ENCODE data around the gene SLC7A14.

SLC7A14 gene

DNA sequence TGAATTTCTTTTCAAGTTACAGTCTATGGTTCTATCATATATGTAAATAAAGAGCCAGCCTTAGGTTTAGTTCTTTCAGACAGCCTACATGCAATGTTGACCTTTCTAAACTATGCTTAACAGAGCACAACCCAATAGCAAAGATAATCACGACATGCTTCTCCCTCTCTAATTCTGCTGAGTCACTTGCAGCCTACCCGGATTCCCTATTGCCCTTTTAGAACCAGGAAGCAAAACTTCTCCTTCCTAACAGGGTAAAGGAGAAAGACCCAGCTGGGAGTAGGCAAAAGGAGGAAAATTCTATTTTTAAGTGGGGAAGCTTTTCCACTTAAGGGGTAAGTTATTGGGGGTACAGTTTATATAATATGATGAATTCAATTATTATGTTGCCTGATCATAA is 79.3 kb downstream of the SLC7A14 start:
- TF ChIP-seq, protein P1, sequence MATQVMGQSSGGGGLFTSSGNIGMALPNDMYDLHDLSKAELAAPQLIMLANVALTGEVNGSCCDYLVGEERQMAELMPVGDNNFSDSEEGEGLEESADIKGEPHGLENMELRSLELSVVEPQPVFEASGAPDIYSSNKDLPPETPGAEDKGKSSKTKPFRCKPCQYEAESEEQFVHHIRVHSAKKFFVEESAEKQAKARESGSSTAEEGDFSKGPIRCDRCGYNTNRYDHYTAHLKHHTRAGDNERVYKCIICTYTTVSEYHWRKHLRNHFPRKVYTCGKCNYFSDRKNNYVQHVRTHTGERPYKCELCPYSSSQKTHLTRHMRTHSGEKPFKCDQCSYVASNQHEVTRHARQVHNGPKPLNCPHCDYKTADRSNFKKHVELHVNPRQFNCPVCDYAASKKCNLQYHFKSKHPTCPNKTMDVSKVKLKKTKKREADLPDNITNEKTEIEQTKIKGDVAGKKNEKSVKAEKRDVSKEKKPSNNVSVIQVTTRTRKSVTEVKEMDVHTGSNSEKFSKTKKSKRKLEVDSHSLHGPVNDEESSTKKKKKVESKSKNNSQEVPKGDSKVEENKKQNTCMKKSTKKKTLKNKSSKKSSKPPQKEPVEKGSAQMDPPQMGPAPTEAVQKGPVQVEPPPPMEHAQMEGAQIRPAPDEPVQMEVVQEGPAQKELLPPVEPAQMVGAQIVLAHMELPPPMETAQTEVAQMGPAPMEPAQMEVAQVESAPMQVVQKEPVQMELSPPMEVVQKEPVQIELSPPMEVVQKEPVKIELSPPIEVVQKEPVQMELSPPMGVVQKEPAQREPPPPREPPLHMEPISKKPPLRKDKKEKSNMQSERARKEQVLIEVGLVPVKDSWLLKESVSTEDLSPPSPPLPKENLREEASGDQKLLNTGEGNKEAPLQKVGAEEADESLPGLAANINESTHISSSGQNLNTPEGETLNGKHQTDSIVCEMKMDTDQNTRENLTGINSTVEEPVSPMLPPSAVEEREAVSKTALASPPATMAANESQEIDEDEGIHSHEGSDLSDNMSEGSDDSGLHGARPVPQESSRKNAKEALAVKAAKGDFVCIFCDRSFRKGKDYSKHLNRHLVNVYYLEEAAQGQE (IDR thresholded peaks at IDR 0.05; ENCODE audit: insufficient read depth in 1 of 2, low read depth in 2 of 2, low read length in 2 of 2): no peak
- TF ChIP-seq SIN3A (IDR thresholded peaks at IDR 0.05; ENCODE audit: borderline replicate concordance, insufficient read depth, low read length) (no peak), TAF1 (IDR thresholded peaks at IDR 0.05; ENCODE audit: borderline replicate concordance, insufficient read depth, low read length) (no peak), FOXP2 (optimal IDR thresholded peaks at IDR 0.05; ENCODE audit: borderline replicate concordance, extremely low read depth, extremely low read length, insufficient read depth) (no peak), POLR2AphosphoS5 (IDR thresholded peaks at IDR 0.05; ENCODE audit: low read depth, low read length) (no peak)

- TF ChIP-seq, protein P1 (IDR thresholded peaks at IDR 0.05; ENCODE audit: insufficient read depth in 1 of 2, low read depth in 2 of 2, low read length in 2 of 2): no peak
- TF ChIP-seq SIN3A (IDR thresholded peaks at IDR 0.05; ENCODE audit: borderline replicate concordance, insufficient read depth, low read length): no peak
- no peak for TF ChIP-seq TAF1 (IDR thresholded peaks at IDR 0.05; ENCODE audit: borderline replicate concordance, insufficient read depth, low read length)
- no peak for TF ChIP-seq FOXP2 (optimal IDR thresholded peaks at IDR 0.05; ENCODE audit: borderline replicate concordance, extremely low read depth, extremely low read length, insufficient read depth)
- no peak for TF ChIP-seq POLR2AphosphoS5 (IDR thresholded peaks at IDR 0.05; ENCODE audit: low read depth, low read length)
Measured at GRCh38 chr3:170502297-170502696, 83.6 kb downstream of the SLC7A14 start.

DNA sequence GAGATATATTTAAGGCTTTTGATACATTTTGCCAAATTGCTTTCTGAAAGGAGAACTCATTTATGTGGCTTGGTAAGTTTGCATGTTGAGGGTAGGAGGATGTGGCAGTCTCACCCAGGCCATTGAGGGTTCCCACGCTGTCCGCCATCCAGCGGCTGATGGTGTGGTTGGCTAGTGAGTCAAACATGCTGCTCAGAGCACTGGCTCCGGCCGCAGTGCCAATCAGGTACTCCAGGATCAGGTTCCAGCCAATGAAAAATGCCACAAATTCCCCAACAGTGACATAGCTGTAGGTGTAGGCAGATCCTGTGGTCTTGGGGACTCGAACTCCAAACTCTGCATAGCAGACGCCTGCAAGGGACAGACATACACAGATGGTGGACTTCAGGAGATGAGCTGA is 84.9 kb downstream of the SLC7A14 start:
- TF ChIP-seq SIN3A (IDR thresholded peaks at IDR 0.05; ENCODE audit: borderline replicate concordance, insufficient read depth, low read length) (no peak), TAF1 (IDR thresholded peaks at IDR 0.05; ENCODE audit: borderline replicate concordance, insufficient read depth, low read length) (no peak), FOXP2 (optimal IDR thresholded peaks at IDR 0.05; ENCODE audit: borderline replicate concordance, extremely low read depth, extremely low read length, insufficient read depth) (no peak), POLR2AphosphoS5 (IDR thresholded peaks at IDR 0.05; ENCODE audit: low read depth, low read length) (no peak)
- TF ChIP-seq, protein P1 (IDR thresholded peaks at IDR 0.05; ENCODE audit: insufficient read depth in 1 of 2, low read depth in 2 of 2, low read length in 2 of 2): no peak

GRCh38 chr3:170500462-170500861 is 85.4 kb downstream of the SLC7A14 start:
- TF ChIP-seq, protein P1 (IDR thresholded peaks at IDR 0.05; ENCODE audit: insufficient read depth in 1 of 2, low read depth in 2 of 2, low read length in 2 of 2): no peak
- TF ChIP-seq SIN3A (IDR thresholded peaks at IDR 0.05; ENCODE audit: borderline replicate concordance, insufficient read depth, low read length) (no peak), TAF1 (IDR thresholded peaks at IDR 0.05; ENCODE audit: borderline replicate concordance, insufficient read depth, low read length) (no peak), POLR2AphosphoS5 (IDR thresholded peaks at IDR 0.05; ENCODE audit: low read depth, low read length) (no peak), FOXP2 (optimal IDR thresholded peaks at IDR 0.05; ENCODE audit: borderline replicate concordance, extremely low read depth, extremely low read length, insufficient read depth) (no peak)

All from PFSK-1 (cell line).